Astrocyte (in vitro differentiated cells and primary cell): ENCODE results near the gene TOP2B. TPM values are rescaled to one million over a fixed set of nuclear protein-coding genes. Genes with fewer than 3 reads are reported as not detected.
A peak's percentile ranks its signal among the peaks of the same experiment; 100 is the strongest.

Source experiments
- DNase-seq: peaks from one replicate; pipeline ENCODE4 v3.0.0-alpha.2; 2010; ENCODE audit warnings: low read depth
- FAIRE-seq: peaks from 2 replicates; lab custom pipeline; 2011; peaks lifted over from hg19 to GRCh38; lab: Jason Lieb, UNC
- H2AFZ ChIP-seq: 2 replicates; pipeline ENCODE4 v1.6.0; 2012; ENCODE audit warnings: low read depth, low read length, inconsistent platforms
- H3K27ac ChIP-seq: 2 replicates; pipeline ENCODE4 v1.5.1; 2011; ENCODE audit warnings: low read depth, low read length, inconsistent platforms
- H3K27me3 ChIP-seq: 2 replicates; pipeline ENCODE4 v1.6.0; 2011; ENCODE audit warnings: low read length, inconsistent platforms; ENCODE audit not compliant: insufficient read depth
- H3K36me3 ChIP-seq: 2 replicates; pipeline ENCODE4 v1.5.1; 2011; ENCODE audit warnings: low read length, inconsistent platforms; ENCODE audit not compliant: insufficient read depth
- H3K4me1 ChIP-seq: 2 replicates; pipeline ENCODE4 v1.5.1; 2011; ENCODE audit warnings: low read length, inconsistent platforms; ENCODE audit not compliant: insufficient read depth
- H3K4me2 ChIP-seq: 2 replicates; pipeline ENCODE4 v1.6.0; 2012; ENCODE audit warnings: low read length, inconsistent platforms
- H3K4me3 ChIP-seq: 2 replicates; pipeline ENCODE4 v1.5.1; 2011; ENCODE audit warnings: low read depth, mild to moderate bottlenecking, low read length, inconsistent platforms; ENCODE audit not compliant: insufficient read depth
- H3K79me2 ChIP-seq: 2 replicates; pipeline ENCODE4 v1.6.0; 2012; ENCODE audit warnings: mild to moderate bottlenecking, low read length, inconsistent platforms; ENCODE audit not compliant: insufficient read depth
- H3K9ac ChIP-seq: 2 replicates; pipeline ENCODE4 v1.6.0; 2012; ENCODE audit warnings: mild to moderate bottlenecking, low read length, inconsistent platforms
- H3K9me3 ChIP-seq: 2 replicates; pipeline ENCODE4 v1.5.1; 2012; ENCODE audit warnings: low read depth, mild to moderate bottlenecking, low read length, inconsistent platforms; ENCODE audit not compliant: insufficient read depth
- H4K20me1 ChIP-seq: 2 replicates; pipeline ENCODE4 v1.6.0; 2012; ENCODE audit warnings: low read length, inconsistent platforms; ENCODE audit not compliant: insufficient read depth
- H3K27ac Mint-ChIP-seq: one replicate; pipeline ENCODE4 v1.8.0; 2021; ENCODE audit warnings: mild to moderate bottlenecking, mixed read lengths; ENCODE audit not compliant: unreplicated experiment
- H3K27me3 Mint-ChIP-seq: one replicate; pipeline ENCODE4 v1.8.0; 2021; ENCODE audit warnings: low read depth, mixed read lengths; ENCODE audit not compliant: unreplicated experiment
- H3K36me3 Mint-ChIP-seq: one replicate; pipeline ENCODE4 v1.8.0; 2021; ENCODE audit warnings: low read depth, mixed read lengths; ENCODE audit not compliant: unreplicated experiment
- H3K4me1 Mint-ChIP-seq: one replicate; pipeline ENCODE4 v1.8.0; 2021; ENCODE audit warnings: low read depth, mixed read lengths; ENCODE audit not compliant: unreplicated experiment
- H3K4me3 Mint-ChIP-seq: one replicate; pipeline ENCODE4 v1.8.0; 2021; ENCODE audit warnings: mild to moderate bottlenecking, moderate library complexity, mixed read lengths; ENCODE audit not compliant: unreplicated experiment
- H3K9me3 Mint-ChIP-seq: one replicate; pipeline ENCODE4 v1.8.0; 2021; ENCODE audit warnings: mild to moderate bottlenecking, mixed read lengths; ENCODE audit not compliant: unreplicated experiment
- EZH2 ChIP-seq: IDR thresholded peaks from 2 replicates; pipeline ENCODE4 v1.6.1; 2012; ENCODE audit warnings: mild to moderate bottlenecking, low read length, inconsistent platforms; ENCODE audit not compliant: insufficient read depth
- total RNA-seq: library from RNA; stranded (reverse); gene quantifications from 2 replicates; pipeline ENCODE4 v1.2.1, GENCODE V29; 2021
- TF ChIP-seq, protein P1 (sequence below): IDR thresholded peaks from 2 replicates; pipeline ENCODE4 v1.5.1; 2011; ENCODE audit warnings: low read depth, mild to moderate bottlenecking, inconsistent platforms, low read length, moderate library complexity; ENCODE audit not compliant: insufficient read depth

The TOP2B gene
- total RNA-seq, 1 donor from 2014 or later, result 91.4 TPM

DNA sequence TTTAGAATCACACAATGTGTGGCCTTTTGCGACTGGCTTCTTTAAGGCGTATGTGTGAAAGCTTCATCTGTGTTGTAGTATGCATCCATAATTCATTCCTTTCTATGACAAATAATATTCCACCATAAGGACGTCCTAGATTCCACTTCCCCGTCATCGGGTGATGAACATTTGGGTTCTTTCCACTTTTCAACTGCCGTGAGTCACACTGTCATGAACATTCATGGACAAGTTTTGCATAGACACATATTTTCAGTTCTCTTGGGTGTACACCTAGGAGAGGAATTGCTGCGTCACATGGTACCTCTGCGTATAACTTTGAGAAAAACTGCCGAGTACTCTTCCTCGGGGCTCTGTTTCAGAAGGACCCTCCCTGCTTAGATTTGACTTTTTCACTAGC is 97.3 kb downstream of the TOP2B start:
- no peak overlapping the region for H3K27ac ChIP-seq
- H3K4me1 Mint-ChIP-seq, result no peaks in the 10 kb centered on the region
- TF ChIP-seq, protein P1, sequence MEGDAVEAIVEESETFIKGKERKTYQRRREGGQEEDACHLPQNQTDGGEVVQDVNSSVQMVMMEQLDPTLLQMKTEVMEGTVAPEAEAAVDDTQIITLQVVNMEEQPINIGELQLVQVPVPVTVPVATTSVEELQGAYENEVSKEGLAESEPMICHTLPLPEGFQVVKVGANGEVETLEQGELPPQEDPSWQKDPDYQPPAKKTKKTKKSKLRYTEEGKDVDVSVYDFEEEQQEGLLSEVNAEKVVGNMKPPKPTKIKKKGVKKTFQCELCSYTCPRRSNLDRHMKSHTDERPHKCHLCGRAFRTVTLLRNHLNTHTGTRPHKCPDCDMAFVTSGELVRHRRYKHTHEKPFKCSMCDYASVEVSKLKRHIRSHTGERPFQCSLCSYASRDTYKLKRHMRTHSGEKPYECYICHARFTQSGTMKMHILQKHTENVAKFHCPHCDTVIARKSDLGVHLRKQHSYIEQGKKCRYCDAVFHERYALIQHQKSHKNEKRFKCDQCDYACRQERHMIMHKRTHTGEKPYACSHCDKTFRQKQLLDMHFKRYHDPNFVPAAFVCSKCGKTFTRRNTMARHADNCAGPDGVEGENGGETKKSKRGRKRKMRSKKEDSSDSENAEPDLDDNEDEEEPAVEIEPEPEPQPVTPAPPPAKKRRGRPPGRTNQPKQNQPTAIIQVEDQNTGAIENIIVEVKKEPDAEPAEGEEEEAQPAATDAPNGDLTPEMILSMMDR, result no peak
- TF ChIP-seq EZH2, result no peak

DNA sequence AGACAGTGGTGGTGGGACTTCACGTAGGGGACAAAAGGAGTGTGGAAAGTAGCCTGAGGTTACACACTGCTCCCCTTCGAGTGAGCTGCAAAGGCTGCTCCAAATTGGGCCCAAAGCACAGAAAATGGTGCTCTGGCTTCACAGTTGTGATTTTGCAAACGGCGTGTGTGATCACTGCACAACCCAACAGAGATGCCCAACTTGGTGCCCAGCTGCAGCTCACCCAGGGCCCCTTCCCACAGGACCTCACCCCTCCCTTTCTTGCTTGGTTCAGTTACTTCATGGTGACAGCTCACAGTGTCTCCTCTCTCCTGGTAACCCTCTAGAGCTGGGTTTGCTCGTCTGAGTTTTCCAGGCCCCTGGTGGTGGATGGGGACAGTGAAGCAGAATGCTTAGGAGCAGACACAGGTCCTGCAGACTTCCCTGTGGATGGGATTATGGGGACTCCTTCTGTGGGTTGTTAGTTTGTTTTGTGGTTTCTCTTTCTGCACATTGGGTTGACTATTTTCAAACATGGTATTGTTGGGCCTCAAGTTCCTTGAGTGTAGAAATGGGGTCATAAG is 98.3 kb downstream of the TOP2B start:
- DNase-seq, result no peak
- H3K27ac ChIP-seq, result no peak overlapping the region
- Mint-ChIP-seq H3K9me3 (no peaks in the 10 kb centered on the region), H3K36me3 (no peaks in the 10 kb centered on the region), H3K4me3 (no peak overlapping the region), H3K4me1 (no peaks in the 10 kb centered on the region), H3K27ac (no peak overlapping the region), H3K27me3 (peaks cover 4% of the 10 kb centered on the region)
- no peaks in the 10 kb centered on the region for H3K4me1 ChIP-seq
- peaks cover 21% of the 10 kb centered on the region for H3K79me2 ChIP-seq
- H3K9me3 ChIP-seq, result no peaks in the 10 kb centered on the region
- H2AFZ ChIP-seq, result no peak overlapping the region
- no peaks in the 10 kb centered on the region for H3K27me3 ChIP-seq
- TF ChIP-seq, protein P1, result no peak
- no peak for TF ChIP-seq EZH2
- H4K20me1 ChIP-seq, result no peaks in the 10 kb centered on the region
- FAIRE-seq, result no peak
- no peak overlapping the region for H3K4me3 ChIP-seq
- H3K36me3 ChIP-seq, result peaks cover 6% of the 10 kb centered on the region
- no peak overlapping the region for H3K4me2 ChIP-seq
- H3K9ac ChIP-seq, result no peak overlapping the region

More for the DNA sequence above, 97.3 kb downstream of the TOP2B start:
- DNase-seq (peak; percentile 47), FAIRE-seq (no peak)
- Mint-ChIP-seq H3K4me3 (no peak overlapping the region), H3K36me3 (no peaks in the 10 kb centered on the region), H3K27me3 (peaks cover 4% of the 10 kb centered on the region), H3K27ac (no peak overlapping the region), H3K9me3 (no peaks in the 10 kb centered on the region)
- no peak overlapping the region for H3K4me2 ChIP-seq
- H3K4me1 ChIP-seq, result peaks cover 2% of the 10 kb centered on the region
- H3K9me3 ChIP-seq, result no peaks in the 10 kb centered on the region
- H3K4me3 ChIP-seq, result no peak overlapping the region
- H2AFZ ChIP-seq, result no peak overlapping the region
- no peak overlapping the region for H3K9ac ChIP-seq
- no peaks in the 10 kb centered on the region for H4K20me1 ChIP-seq
- no peaks in the 10 kb centered on the region for H3K27me3 ChIP-seq
- H3K36me3 ChIP-seq, result peaks cover 9% of the 10 kb centered on the region
- H3K79me2 ChIP-seq, result peaks cover 18% of the 10 kb centered on the region

DNA sequence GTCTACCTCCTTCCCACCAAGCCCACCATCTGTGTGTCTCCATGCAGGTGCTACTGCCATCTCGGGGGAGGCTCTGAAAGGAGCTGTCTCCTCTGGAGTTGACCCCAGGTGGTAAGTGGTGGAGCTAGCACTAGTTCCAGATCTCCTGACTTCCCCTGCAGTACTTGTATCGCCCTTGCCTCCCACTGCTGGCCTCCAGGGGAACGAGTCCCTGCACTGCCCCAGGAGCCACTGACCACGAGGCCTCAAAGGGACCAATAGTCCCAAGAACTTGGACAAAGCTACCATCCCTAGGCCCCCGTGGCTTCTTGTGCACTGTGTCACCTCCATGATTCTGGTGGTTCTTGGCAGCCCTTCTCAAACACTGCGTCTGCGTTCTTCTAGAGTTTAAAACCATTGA is 98.9 kb downstream of the TOP2B start:
- Histone ChIP-seq H4K20me1 (no peaks in the 10 kb centered on the region), H3K36me3 (peaks cover 6% of the 10 kb centered on the region), H3K4me1 (no peaks in the 10 kb centered on the region), H3K27me3 (no peaks in the 10 kb centered on the region), H3K79me2 (peaks cover 22% of the 10 kb centered on the region), H3K9me3 (no peaks in the 10 kb centered on the region), H3K9ac (no peak overlapping the region), H3K4me2 (no peak overlapping the region), H2AFZ (no peak overlapping the region), H3K27ac (no peak overlapping the region), H3K4me3 (no peak overlapping the region)
- no peak for TF ChIP-seq EZH2
- TF ChIP-seq, protein P1, result no peak
- Mint-ChIP-seq H3K4me1 (no peaks in the 10 kb centered on the region), H3K27me3 (peaks cover 4% of the 10 kb centered on the region), H3K9me3 (no peaks in the 10 kb centered on the region), H3K27ac (no peak overlapping the region), H3K36me3 (no peaks in the 10 kb centered on the region), H3K4me3 (no peak overlapping the region)
- FAIRE-seq, result no peak
- DNase-seq, result no peak
